Endothelial cell of umbilical vein (primary cell): ENCODE results near the gene BCL11B. TPM values are rescaled to one million over a fixed set of nuclear protein-coding genes. Genes with fewer than 3 reads are reported as not detected.

ENCODE experiments used
- BruUV-seq: library from RNA; stranded (reverse); fragments of 400-500 nt; replicated peaks from 2 replicates; lab custom pipeline; 2021; lab: Mats Ljungman, UMichigan
- CTCF ChIA-PET: fragments of 300-600, 350-600 bp; sonication (Branson Sonifier 250); formaldehyde crosslinking; loops from one replicate; lab custom pipeline; 2021; ENCODE audit warnings: antibody characterized with exemption, inconsistent platforms; lab: Charles Lee
- POLR2A ChIA-PET: fragments of 300-600, 350-600 bp; sonication (Branson Sonifier 250); formaldehyde crosslinking; loops from one replicate; lab custom pipeline; 2021; ENCODE audit warnings: antibody characterized with exemption, inconsistent platforms; lab: Charles Lee
- DNase-seq: peaks from one replicate; pipeline ENCODE4 v3.0.0-alpha.2; 2011; ENCODE audit warnings: low read depth, low spot score
- FAIRE-seq: peaks from 2 replicates; lab custom pipeline; 2011; peaks lifted over from hg19 to GRCh38; lab: Jason Lieb, UNC
- H2AFZ ChIP-seq: 2 replicates; pipeline ENCODE4 v1.6.0; 2012; ENCODE audit warnings: low read depth, low read length, control low read depth, inconsistent platforms
- H3K27ac ChIP-seq: 2 replicates; pipeline ENCODE4 v1.5.1; 2011; ENCODE audit warnings: low read depth, mild to moderate bottlenecking, control low read depth, low read length, moderate library complexity; ENCODE audit not compliant: insufficient read depth
- H3K27me3 ChIP-seq, 2 experiments: 2 replicates each; pipeline versions ENCODE4 v1.6.0 to v1.6.1; 2011; ENCODE audit warnings: low read length in 2 of 2, mixed read lengths in 1 of 2; ENCODE audit not compliant: control insufficient read depth in 2 of 2, insufficient read depth in 2 of 2
- H3K36me3 ChIP-seq, 2 experiments: 2 replicates in 1 of 2; 3 replicates in 1 of 2; pipeline ENCODE4 v1.5.1; 2011; ENCODE audit warnings: low read length in 2 of 2, mild to moderate bottlenecking in 1 of 2, moderate library complexity in 1 of 2; ENCODE audit not compliant: control insufficient read depth in 2 of 2, insufficient read depth in 2 of 2; ENCODE audit errors: extremely low read depth in 1 of 2
- H3K4me1 ChIP-seq: 3 replicates; pipeline ENCODE4 v1.5.1; 2011; ENCODE audit warnings: mild to moderate bottlenecking, low read length; ENCODE audit not compliant: control insufficient read depth, insufficient read depth; ENCODE audit errors: extremely low read depth
- H3K4me2 ChIP-seq: 2 replicates; pipeline ENCODE4 v1.6.1; 2011; ENCODE audit warnings: low read length, control low read depth, mixed read lengths; ENCODE audit not compliant: insufficient read depth
- H3K4me3 ChIP-seq, 3 experiments: fragments of 200-600 bp in 1 of 3; sonication (generic), shearing (Covaris generic) in 1 of 3; replicated peaks in 1 of 3; 2 replicates each; pipeline ENCODE4 v1.5.1; 2011 to 2016; ENCODE audit warnings: control low read depth in 3 of 3, low read length in 3 of 3, mild to moderate bottlenecking in 2 of 3, inconsistent platforms in 1 of 3, low read depth in 1 of 3, moderate library complexity in 1 of 3; ENCODE audit not compliant: insufficient read depth in 1 of 3
- H3K79me2 ChIP-seq: 2 replicates; pipeline ENCODE4 v1.6.0; 2012; ENCODE audit warnings: low read length, inconsistent platforms; ENCODE audit not compliant: control insufficient read depth, insufficient read depth
- H3K9ac ChIP-seq: replicated peaks from 2 replicates; pipeline ENCODE3; 2011; ENCODE audit warnings: low read length, control low read depth; ENCODE audit not compliant: insufficient read depth; ENCODE audit errors: extremely low read depth
- H3K9me1 ChIP-seq: replicated peaks from 3 replicates; pipeline ENCODE4 v1.6.0; 2011; ENCODE audit warnings: mild to moderate bottlenecking, low read length; ENCODE audit not compliant: control insufficient read depth, insufficient read depth; ENCODE audit errors: extremely low read depth
- H3K9me3 ChIP-seq: replicated peaks from 2 replicates; pipeline ENCODE4 v1.5.1; 2012; ENCODE audit warnings: low read length, inconsistent platforms; ENCODE audit not compliant: control insufficient read depth, insufficient read depth
- H4K20me1 ChIP-seq: replicated peaks from 2 replicates; pipeline ENCODE3; 2011; ENCODE audit warnings: mild to moderate bottlenecking, low read length; ENCODE audit not compliant: control insufficient read depth, insufficient read depth; ENCODE audit errors: extremely low read depth
- EZH2 ChIP-seq: IDR thresholded peaks from 2 replicates; pipeline ENCODE4 v1.6.1; 2012; ENCODE audit warnings: borderline replicate concordance, low read depth, mild to moderate bottlenecking, moderate library complexity, low read length, inconsistent platforms; ENCODE audit not compliant: severe bottlenecking
- FOS ChIP-seq: IDR thresholded peaks from 2 replicates; pipeline ENCODE4 v1.6.1; 2011; ENCODE audit warnings: mild to moderate bottlenecking, low read length, moderate library complexity, borderline replicate concordance; ENCODE audit not compliant: insufficient read depth
- GATA2 ChIP-seq: IDR thresholded peaks from 2 replicates; pipeline ENCODE4 v1.7.0; 2011; ENCODE audit warnings: low read depth, mild to moderate bottlenecking, moderate library complexity, mixed read lengths, low read length; ENCODE audit not compliant: insufficient read length, insufficient read depth
- JUN ChIP-seq: IDR thresholded peaks from 2 replicates; pipeline ENCODE4 v1.6.1; 2011; ENCODE audit warnings: borderline replicate concordance, low read depth; ENCODE audit not compliant: insufficient read length, insufficient read depth
- MYC ChIP-seq: IDR thresholded peaks from one replicate; pipeline ENCODE4 v1.6.1; 2011; ENCODE audit warnings: mild to moderate bottlenecking, low read depth, low read length
- POLR2A ChIP-seq: IDR thresholded peaks from 2 replicates; pipeline ENCODE4 v1.6.1; 2012; ENCODE audit warnings: low read depth, mild to moderate bottlenecking, control low read depth, low read length
- POLR2AphosphoS5 ChIP-seq: IDR thresholded peaks from 2 replicates; pipeline ENCODE4 v1.6.1; 2012; ENCODE audit warnings: low read depth, mild to moderate bottlenecking, control low read depth, low read length, moderate library complexity; ENCODE audit not compliant: insufficient read depth
- dilution Hi-C: fragments of 300-500 bp; cut with MboI; formaldehyde crosslinking; loops from one replicate; pipeline ENCODE4 v1.15.0; 2019; ENCODE audit warnings: low sequenced_read_pairs; ENCODE audit not compliant: extremely low pct_ligation_motif_present
- intact Hi-C: fragments of 100-400 bp; cut with micrococcal nuclease; formaldehyde crosslinking; loops from one replicate; pipeline ENCODE4 v1.10.0; 2022
- polyA plus RNA-seq, 4 experiments: library from polyadenylated mRNA; depleted of rRNA in 3 of 4; stranded (reverse) in 3 of 4; unstranded in 1 of 4; fragments of >200 nt; gene quantifications; 2 replicates each; pipeline versions ENCODE4 v1.2.1 to v1.2.3, GENCODE V29; 2011 to 2012; ENCODE audit warnings: missing spikeins in 1 of 4
- total RNA-seq: library from RNA; stranded (reverse); gene quantifications from 2 replicates; pipeline ENCODE4 v1.2.3, GENCODE V29; 2021
- TF ChIP-seq, protein P1 (sequence below), 2 donors: IDR thresholded peaks; 1 replicate in 1 of 2; 2 replicates in 1 of 2; pipeline ENCODE4 v1.5.1; 2011; ENCODE audit warnings: low read length in 2 of 2, mild to moderate bottlenecking in 2 of 2, moderate library complexity in 2 of 2, control low read depth in 1 of 2, inconsistent platforms in 1 of 2, low read depth in 1 of 2; ENCODE audit not compliant: insufficient read depth in 1 of 2; ENCODE audit errors: extremely low read depth in 1 of 2
- TF ChIP-seq, protein P2 (sequence below): IDR thresholded peaks from 2 replicates; pipeline ENCODE4 v1.6.1; 2011; ENCODE audit not compliant: insufficient read depth, insufficient read length

Gene BCL11B
- total and polyA plus RNA-seq, 2 donors (not counting 3 experiments of a cell fraction or from before 2014, with no cell fraction given) = 0.03 to 0.07 TPM

DNA sequence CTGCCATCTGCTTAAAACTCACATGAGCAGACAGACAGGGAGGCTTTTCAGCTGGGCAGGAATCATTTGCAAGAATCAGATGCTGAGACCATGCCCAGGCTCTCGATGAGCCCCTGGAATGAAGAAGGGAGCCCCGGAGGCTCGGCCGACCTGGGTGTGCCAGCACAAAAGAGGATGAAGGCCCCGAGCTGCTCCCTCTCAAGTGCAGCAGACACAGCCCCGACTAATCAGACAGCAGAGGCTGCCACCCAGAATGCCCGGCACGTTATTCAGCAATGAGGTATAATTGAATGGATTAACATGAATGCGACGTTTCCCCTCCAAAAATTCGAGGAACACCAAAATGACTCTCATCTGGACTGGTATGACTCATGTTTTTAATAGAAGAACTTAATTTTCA is 58.9 kb downstream of the BCL11B start:
- dilution Hi-C loops = no loop called here
- DNase-seq (no peak), FAIRE-seq (no peak)
- Histone ChIP-seq H3K27ac (no peak overlapping the region), H3K27me3 (no peaks in the 10 kb centered on the region), H3K79me2 (no peaks in the 10 kb centered on the region), H2AFZ (no peak overlapping the region), H3K4me1 (no peaks in the 10 kb centered on the region), H3K9ac (no peak overlapping the region), H3K9me1 (no peaks in the 10 kb centered on the region), H3K36me3 (no peaks in the 10 kb centered on the region), H4K20me1 (no peaks in the 10 kb centered on the region), H3K4me2 (no peak overlapping the region), H3K9me3 (no peaks in the 10 kb centered on the region), H3K4me3 (no peak overlapping the region)
- BruUV-seq = no TSS peak
- POLR2A ChIA-PET = no interaction called here
- TF ChIP-seq, protein P1, sequence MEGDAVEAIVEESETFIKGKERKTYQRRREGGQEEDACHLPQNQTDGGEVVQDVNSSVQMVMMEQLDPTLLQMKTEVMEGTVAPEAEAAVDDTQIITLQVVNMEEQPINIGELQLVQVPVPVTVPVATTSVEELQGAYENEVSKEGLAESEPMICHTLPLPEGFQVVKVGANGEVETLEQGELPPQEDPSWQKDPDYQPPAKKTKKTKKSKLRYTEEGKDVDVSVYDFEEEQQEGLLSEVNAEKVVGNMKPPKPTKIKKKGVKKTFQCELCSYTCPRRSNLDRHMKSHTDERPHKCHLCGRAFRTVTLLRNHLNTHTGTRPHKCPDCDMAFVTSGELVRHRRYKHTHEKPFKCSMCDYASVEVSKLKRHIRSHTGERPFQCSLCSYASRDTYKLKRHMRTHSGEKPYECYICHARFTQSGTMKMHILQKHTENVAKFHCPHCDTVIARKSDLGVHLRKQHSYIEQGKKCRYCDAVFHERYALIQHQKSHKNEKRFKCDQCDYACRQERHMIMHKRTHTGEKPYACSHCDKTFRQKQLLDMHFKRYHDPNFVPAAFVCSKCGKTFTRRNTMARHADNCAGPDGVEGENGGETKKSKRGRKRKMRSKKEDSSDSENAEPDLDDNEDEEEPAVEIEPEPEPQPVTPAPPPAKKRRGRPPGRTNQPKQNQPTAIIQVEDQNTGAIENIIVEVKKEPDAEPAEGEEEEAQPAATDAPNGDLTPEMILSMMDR (IDR thresholded peaks at IDR 0.05; ENCODE audit: extremely low read depth in 1 of 2, insufficient read depth in 1 of 2, low read depth in 1 of 2, low read length in 2 of 2) = no peak
- TF ChIP-seq, protein P2, sequence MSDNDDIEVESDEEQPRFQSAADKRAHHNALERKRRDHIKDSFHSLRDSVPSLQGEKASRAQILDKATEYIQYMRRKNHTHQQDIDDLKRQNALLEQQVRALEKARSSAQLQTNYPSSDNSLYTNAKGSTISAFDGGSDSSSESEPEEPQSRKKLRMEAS = no peak
- TF ChIP-seq MYC (no peak), POLR2AphosphoS5 (no peak), JUN (no peak), GATA2 (no peak), POLR2A (no peak), EZH2 (no peak), FOS (no peak)
- CTCF ChIA-PET = no interaction called here
- intact Hi-C loops = no loop called here
